ENCODE results near the gene PPDPF.

Gene PPDPF

GRCh38 chr20:63518946-63519667, 1.5 kb upstream of the PPDPF start:
- no peak overlapping the region for H3K27ac ChIP-seq (replicated peaks)

GRCh38 chr20:63519668-63520503, 679 bp upstream of the PPDPF start:
- TF ChIP-seq CTCF (IDR thresholded peaks at IDR 0.05; ENCODE audit: insufficient read depth, low read length): no peak
- no peak for TF ChIP-seq POLR2AphosphoS5 (IDR thresholded peaks at IDR 0.05; ENCODE audit: low read depth)
- TF ChIP-seq REST (IDR thresholded peaks at IDR 0.05; ENCODE audit: insufficient replicate concordance, low read depth): no peak
- no peak for TF ChIP-seq GABPA (IDR thresholded peaks at IDR 0.05; ENCODE audit: low read depth)
- TF ChIP-seq SPI1 (IDR thresholded peaks at IDR 0.05; ENCODE audit: borderline replicate concordance, low read depth): no peak
- Histone ChIP-seq H3K27me3 (ENCODE audit: insufficient read depth, poor library complexity, severe bottlenecking) (peaks cover 8% of the 10 kb centered on the region), H3K27ac (replicated peaks) (no peak overlapping the region), H3K4me3 (replicated peaks; ENCODE audit: insufficient read depth, low read length) (peak overlapping the region; percentile 39)
- DNase-seq (ENCODE audit: low read depth in 1 of 2, low spot score in 1 of 2): no peak

More at GRCh38 chr20:63518946-63519667, 1.5 kb upstream of the PPDPF start:
- TF ChIP-seq SPI1 (IDR thresholded peaks at IDR 0.05; ENCODE audit: borderline replicate concordance, low read depth) (no peak), CTCF (IDR thresholded peaks at IDR 0.05; ENCODE audit: insufficient read depth, low read length) (no peak), REST (IDR thresholded peaks at IDR 0.05; ENCODE audit: insufficient replicate concordance, low read depth) (no peak), GABPA (IDR thresholded peaks at IDR 0.05; ENCODE audit: low read depth) (no peak), POLR2AphosphoS5 (IDR thresholded peaks at IDR 0.05; ENCODE audit: low read depth) (no peak)
- DNase-seq (ENCODE audit: low read depth in 1 of 2, low spot score in 1 of 2): no peak
- peaks cover 8% of the 10 kb centered on the region for H3K27me3 ChIP-seq (ENCODE audit: insufficient read depth, poor library complexity, severe bottlenecking)
- no peak overlapping the region for H3K4me3 ChIP-seq (replicated peaks; ENCODE audit: insufficient read depth, low read length)

GRCh38 chr20:63520934-63521601, 503 bp downstream of the PPDPF start:
- TF ChIP-seq POLR2AphosphoS5 (IDR thresholded peaks at IDR 0.05; ENCODE audit: low read depth) (peak; percentile 12; the same call in 1 of the 2 replicates), REST (IDR thresholded peaks at IDR 0.05; ENCODE audit: insufficient replicate concordance, low read depth) (no peak)
- peak overlapping the region; percentile 65 for H3K27ac ChIP-seq (replicated peaks)
- H3K27me3 ChIP-seq (ENCODE audit: insufficient read depth, poor library complexity, severe bottlenecking): peaks cover 8% of the 10 kb centered on the region
- DNase-seq (ENCODE audit: low read depth in 1 of 2, low spot score in 1 of 2): peak; percentile 49 to 71
- H3K4me3 ChIP-seq (replicated peaks; ENCODE audit: insufficient read depth, low read length): peak overlapping the region; percentile 57

All from HL-60 (cell line).